Left lung (tissue), 10 donors: ENCODE data around the gene TMTC2. TPM values are rescaled to one million over a fixed set of nuclear protein-coding genes. Genes with fewer than 3 reads are reported as not detected.
A peak's percentile ranks its signal among the peaks of the same experiment; 100 is the strongest.

Source experiments
- ATAC-seq: fragments of 200-7000 bp; cut with Tn5 transposase; one replicate; pipeline ENCODE4 v1.9.1; 2020; ENCODE audit warnings: moderate library complexity
- DNase-seq, 4 donors: peaks; one replicate each; pipeline ENCODE4 v3.0.0-alpha.2; 2013 to 2020
- H3K27ac ChIP-seq, 2 donors: fragments of 200-600 bp; sonication (generic) in 1 of 2; one replicate each; pipeline versions ENCODE4 v1.5.0 to v1.8.0; 2020 to 2021
- H3K27me3 ChIP-seq, 2 donors: fragments of 200-600 bp; sonication (generic) in 1 of 2; one replicate each; pipeline versions ENCODE4 v1.5.0 to v1.8.0; 2020 to 2021
- H3K36me3 ChIP-seq, 2 donors: fragments of 200-600 bp; sonication (generic) in 1 of 2; one replicate each; pipeline versions ENCODE4 v1.5.0 to v1.8.0; 2020 to 2021
- H3K4me1 ChIP-seq, 2 donors: fragments of 200-600 bp; one replicate each; pipeline ENCODE4 v1.8.0; 2021
- H3K4me3 ChIP-seq, 2 donors: fragments of 200-600 bp; sonication (generic) in 1 of 2; one replicate each; pipeline versions ENCODE4 v1.5.0 to v1.8.0; 2020 to 2021; ENCODE audit warnings: mild to moderate bottlenecking in 1 of 2
- H3K9me3 ChIP-seq, 2 donors: fragments of 200-600 bp; sonication (generic) in 1 of 2; one replicate each; pipeline versions ENCODE4 v1.5.0 to v1.8.0; 2020 to 2021
- CTCF ChIP-seq, 2 donors: fragments of 200-600 bp; sonication (generic) in 1 of 2; IDR thresholded peaks; one replicate each; pipeline versions ENCODE4 v1.5.0 to v1.8.0; 2021; ENCODE audit warnings: antibody characterized with exemption in 2 of 2
- intact Hi-C, 2 donors: fragments of 100-400 bp; cut with DNase I; formaldehyde crosslinking; loops; one replicate each; pipeline versions ENCODE4 v1.11.2 to v1.14.2; 2022
- polyA plus RNA-seq, 6 donors: library from polyadenylated mRNA; unstranded; fragments of 120-200 nt; gene quantifications; one replicate each; pipeline ENCODE4 v1.2.1, GENCODE V29; 2013; ENCODE audit not compliant: insufficient read length in 6 of 6
- total RNA-seq, 2 donors: library from RNA; stranded (reverse); fragmentation: NEBNext Ultra II Directional; extraction: Animal tissue kit (Norgen Biotek cat#: 25700); gene quantifications; one replicate each; pipeline ENCODE4 v1.2.1, GENCODE V29; 2021
- donor health status: DM: no; HTN: yes; CAD: no.
- donor health status: DM: no; HTN: no; CAD: no.

The TMTC2 gene
- total and polyA plus RNA-seq, 8 donors, result 17.2 to 46.1 (median 39.3) TPM

- H3K4me3 ChIP-seq, result no peak overlapping the region
Observed at GRCh38 chr12:83172866-83173649, 486.4 kb downstream of the TMTC2 start.

GRCh38 chr12:83179999-83180398 is 493.3 kb downstream of the TMTC2 start:
- H3K27me3 ChIP-seq, result no peaks in the 10 kb centered on the region
- H3K4me1 ChIP-seq, result no peaks in the 10 kb centered on the region
- no peak overlapping the region for H3K4me3 ChIP-seq
- intact Hi-C loops, result no loop called here
- ATAC-seq (no peak), DNase-seq (no peak)
- H3K36me3 ChIP-seq, result no peaks in the 10 kb centered on the region
- no peak overlapping the region for H3K27ac ChIP-seq
- no peaks in the 10 kb centered on the region for H3K9me3 ChIP-seq
- TF ChIP-seq CTCF (IDR thresholded peaks at IDR 0.05), result no peak

More at GRCh38 chr12:83172866-83173649, 486.4 kb downstream of the TMTC2 start:
- H3K27me3 ChIP-seq, result no peaks in the 10 kb centered on the region
- no peaks in the 10 kb centered on the region for H3K9me3 ChIP-seq
- intact Hi-C loops, result no loop called here
- H3K27ac ChIP-seq, result no peak overlapping the region
- H3K36me3 ChIP-seq, result no peaks in the 10 kb centered on the region
- ATAC-seq (no peak), DNase-seq (peak in 1 of 4 donors; percentile 10)
- H3K4me1 ChIP-seq, result no peaks in the 10 kb centered on the region
- no peak for TF ChIP-seq CTCF (IDR thresholded peaks at IDR 0.05)

DNA sequence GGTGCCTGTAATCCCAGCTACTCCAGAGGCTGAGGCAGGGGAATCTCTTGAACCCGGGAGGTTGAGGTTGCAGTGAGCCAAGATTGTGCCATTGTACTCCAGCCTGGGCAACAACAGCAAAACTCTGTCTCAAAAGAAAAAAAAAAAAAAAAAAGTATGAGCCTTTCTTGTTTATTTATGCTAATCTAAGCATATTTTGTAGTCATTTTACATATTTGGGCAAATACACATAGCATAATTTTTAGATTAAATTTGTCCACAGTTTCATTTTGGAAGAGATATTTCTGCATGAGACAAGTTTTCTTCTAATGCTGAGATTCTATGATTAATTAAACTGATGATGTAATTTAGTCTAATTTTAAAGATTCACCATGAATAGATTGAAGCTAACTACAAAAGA is 494.4 kb downstream of the TMTC2 start:
- Histone ChIP-seq H3K4me3 (no peak overlapping the region), H3K27ac (no peak overlapping the region), H3K4me1 (no peaks in the 10 kb centered on the region), H3K9me3 (no peaks in the 10 kb centered on the region), H3K27me3 (no peaks in the 10 kb centered on the region), H3K36me3 (no peaks in the 10 kb centered on the region)
- no peak for DNase-seq
- intact Hi-C loops, result no loop called here
- ATAC-seq, result no peak
- TF ChIP-seq CTCF (IDR thresholded peaks at IDR 0.05), result no peak

DNA sequence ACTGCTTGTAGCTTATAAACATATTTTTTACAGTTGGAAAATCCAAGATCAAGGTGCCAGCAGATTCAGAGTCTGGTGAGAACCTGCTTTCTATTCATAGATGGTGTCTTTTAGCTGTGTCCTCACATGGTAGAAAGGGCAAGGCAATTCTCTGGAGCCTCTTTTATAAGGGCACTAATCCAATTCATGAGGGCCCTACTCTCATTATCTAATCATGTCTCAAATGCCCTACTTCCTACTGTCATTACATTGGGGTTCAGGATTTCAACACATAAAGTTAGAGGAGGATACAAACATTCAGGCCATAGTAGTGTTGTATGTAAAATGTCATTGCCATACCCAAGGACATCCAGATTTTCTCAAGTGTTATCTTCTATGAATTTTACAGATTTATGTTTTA is 496.4 kb downstream of the TMTC2 start:
- Histone ChIP-seq H3K27me3 (no peaks in the 10 kb centered on the region), H3K27ac (no peak overlapping the region), H3K36me3 (no peaks in the 10 kb centered on the region), H3K4me1 (no peaks in the 10 kb centered on the region), H3K4me3 (no peak overlapping the region), H3K9me3 (no peaks in the 10 kb centered on the region)
- intact Hi-C loops, result no loop called here
- TF ChIP-seq CTCF (IDR thresholded peaks at IDR 0.05), result no peak
- DNase-seq (no peak), ATAC-seq (no peak)
